ENCODE measurements around the gene PORCN.

DNA sequence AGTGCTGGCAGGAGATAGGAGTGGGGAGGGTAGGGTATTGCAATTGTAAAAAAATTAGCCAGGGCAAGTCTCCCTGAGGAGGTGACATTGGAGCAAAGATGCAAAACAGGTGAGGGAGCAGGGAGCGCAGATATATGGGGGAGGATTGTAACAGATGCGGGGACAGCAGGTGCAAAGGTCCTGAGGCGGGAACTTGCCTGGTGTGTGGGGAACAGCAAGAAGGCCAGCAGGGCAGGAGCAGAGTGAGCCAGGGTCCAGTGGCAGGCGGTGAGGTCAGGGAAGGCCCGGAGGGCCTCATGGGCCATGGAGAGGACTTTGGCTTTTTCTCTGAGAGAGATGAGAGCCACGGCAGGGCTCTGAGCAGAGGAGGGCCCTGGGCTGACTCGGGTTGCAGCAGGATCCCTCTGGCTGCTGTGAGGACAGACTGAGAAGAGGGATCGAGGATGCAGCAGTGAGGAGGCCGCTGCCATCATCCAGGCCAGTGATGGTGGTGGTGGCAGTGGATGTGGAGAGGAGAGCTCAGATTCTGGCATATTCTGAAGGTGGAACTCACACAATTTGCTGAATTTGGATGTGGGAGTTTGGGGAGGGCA is 6.2 kb downstream of the PORCN start:
- TF ChIP-seq EZH2 (IDR thresholded peaks at IDR 0.05) (no peak), POLR2AphosphoS5 (IDR thresholded peaks at IDR 0.05; ENCODE audit: borderline replicate concordance, low read depth, low read length) (no peak)
